ENCODE measurements around the gene ARHGAP40.

GRCh38 chr20:38664284-38664683, 62.7 kb downstream of the ARHGAP40 start:
- TF ChIP-seq CTCF (IDR thresholded peaks at IDR 0.05; ENCODE audit: control extremely low read depth in 1 of 3, insufficient read depth in 1 of 3, low read depth in 1 of 3, low read length in 3 of 3): no peak
- no peak for TF ChIP-seq MAX (IDR thresholded peaks at IDR 0.05)
- TF ChIP-seq POLR2A (IDR thresholded peaks at IDR 0.05; ENCODE audit: control extremely low read depth in 1 of 2, low read depth in 2 of 2, low read length in 2 of 2): no peak
- no peak for TF ChIP-seq EP300 (IDR thresholded peaks at IDR 0.05; ENCODE audit: borderline replicate concordance in 1 of 2, low read depth in 2 of 2, low read length in 2 of 2)
- no peak for TF ChIP-seq CBX5 (IDR thresholded peaks at IDR 0.05; ENCODE audit: low read depth, low read length)
- no peak for TF ChIP-seq JUN (IDR thresholded peaks at IDR 0.05; ENCODE audit: low read depth, low read length)
- TF ChIP-seq RAD21 (IDR thresholded peaks at IDR 0.05 in 1 of 2, conservative IDR thresholded peaks at IDR 0.05 in 1 of 2; ENCODE audit: low read depth in 2 of 2, low read length in 2 of 2): no peak
- no peak for TF ChIP-seq EZH2 (IDR thresholded peaks at IDR 0.05; ENCODE audit: low read depth, low read length, severe bottlenecking)
- TF ChIP-seq POLR2AphosphoS5 (IDR thresholded peaks at IDR 0.05; ENCODE audit: low read depth, low read length): no peak

Measured in H1 (cell line).